MCF 10A (cell line): ENCODE data around the gene ATG10. TPM values are rescaled to one million over a fixed set of nuclear protein-coding genes. Genes with fewer than 3 reads are reported as not detected.

Source experiments
- BruUV-seq: library from RNA; stranded (reverse); fragments of 400-500 nt; replicated peaks from 2 replicates; lab custom pipeline; 2021; lab: Mats Ljungman, UMichigan
- CTCF ChIA-PET: fragments of 300-600 bp; sonication (Branson Sonifier 250); formaldehyde crosslinking; extraction: SDS; loops from one replicate; lab custom pipeline; 2021; ENCODE audit warnings: antibody characterized with exemption, inconsistent platforms; lab: Yijun Ruan, JAX
- POLR2A ChIA-PET: fragments of 300-600, 350-650 bp; sonication (Branson Sonifier 250); formaldehyde crosslinking; extraction: SDS; loops from one replicate; lab custom pipeline; 2020; ENCODE audit warnings: antibody characterized with exemption, inconsistent platforms; lab: Yijun Ruan, JAX
- DNase-seq: peaks from one replicate; pipeline ENCODE4 v3.0.0-alpha.2; 2018; ENCODE audit not compliant: unreplicated experiment
- H3K27ac Mint-ChIP-seq: one replicate; pipeline ENCODE4 v1.8.0; 2022; ENCODE audit warnings: mild to moderate bottlenecking, low read depth, mixed read lengths; ENCODE audit not compliant: unreplicated experiment
- H3K27me3 Mint-ChIP-seq: one replicate; pipeline ENCODE4 v1.8.0; 2022; ENCODE audit warnings: mixed read lengths; ENCODE audit not compliant: insufficient read depth, unreplicated experiment
- H3K36me3 Mint-ChIP-seq: one replicate; pipeline ENCODE4 v1.8.0; 2022; ENCODE audit warnings: mild to moderate bottlenecking, moderate library complexity, mixed read lengths; ENCODE audit not compliant: insufficient read depth, unreplicated experiment
- H3K4me1 Mint-ChIP-seq: one replicate; pipeline ENCODE4 v1.8.0; 2022; ENCODE audit warnings: mixed read lengths; ENCODE audit not compliant: insufficient read depth, unreplicated experiment
- H3K4me3 Mint-ChIP-seq: one replicate; pipeline ENCODE4 v1.8.0; 2022; ENCODE audit warnings: mild to moderate bottlenecking, moderate library complexity, mixed read lengths; ENCODE audit not compliant: unreplicated experiment
- H3K9me3 Mint-ChIP-seq: one replicate; pipeline ENCODE4 v1.8.0; 2022; ENCODE audit warnings: mixed read lengths; ENCODE audit not compliant: unreplicated experiment
- intact Hi-C: fragments of 100-400 bp; cut with micrococcal nuclease; formaldehyde crosslinking; loops from 2 replicates; pipeline ENCODE4 v1.14.1; 2022
- total RNA-seq: library from RNA; stranded (reverse); gene quantifications from 2 replicates; pipeline ENCODE4 v1.2.3, GENCODE V29; 2022
- TF ChIP-seq, protein P1 (sequence below): fragments of 200-600 bp; IDR thresholded peaks from one replicate; pipeline ENCODE4 v1.8.0; 2022; ENCODE audit warnings: antibody characterized with exemption, mild to moderate bottlenecking; ENCODE audit not compliant: unreplicated experiment

The ATG10 gene
- total RNA-seq, 1 experiment from 2014 or later: 9.9 TPM

DNA sequence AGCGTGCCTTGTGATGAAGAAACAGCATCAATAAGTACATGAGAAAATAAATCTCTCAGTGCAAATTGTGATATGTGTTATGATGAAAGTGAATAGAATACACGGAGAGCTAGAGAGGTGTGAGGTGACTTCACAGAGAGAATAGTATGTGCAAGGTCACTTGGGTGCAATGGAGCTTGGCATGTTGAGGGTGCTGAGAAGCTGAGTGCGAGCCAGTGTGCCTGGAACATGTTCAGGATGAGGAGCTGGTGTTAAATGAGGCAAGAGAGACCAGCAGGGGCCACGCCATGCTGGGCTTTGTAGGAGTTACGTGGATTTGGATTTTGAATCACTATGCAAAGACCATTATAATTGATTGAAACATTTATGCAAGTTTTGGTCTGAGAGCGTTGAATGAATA lies 319.1 kb downstream of the ATG10 start:
- Mint-ChIP-seq H3K4me1 (peaks cover 9% of the 10 kb centered on the region), H3K36me3 (peaks cover under 1% of the 10 kb centered on the region), H3K27ac (no peak overlapping the region), H3K9me3 (no peaks in the 10 kb centered on the region), H3K4me3 (no peak overlapping the region), H3K27me3 (no peaks in the 10 kb centered on the region)
- ChIA-PET CTCF (interaction anchor here (0.5 to 0.6 kb wide), 3 partner anchors 649 to 1386 kb away, joined by 3 read pairs; no protein-coding TSS in a partner anchor), POLR2A (interaction anchor here (1.3 kb wide), 1 partner anchor 14 kb away, joined by 3 read pairs; no protein-coding TSS in a partner anchor)
- intact Hi-C loops: no loop called here
- DNase-seq: no peak
- BruUV-seq: no TSS peak
- TF ChIP-seq, protein P1, sequence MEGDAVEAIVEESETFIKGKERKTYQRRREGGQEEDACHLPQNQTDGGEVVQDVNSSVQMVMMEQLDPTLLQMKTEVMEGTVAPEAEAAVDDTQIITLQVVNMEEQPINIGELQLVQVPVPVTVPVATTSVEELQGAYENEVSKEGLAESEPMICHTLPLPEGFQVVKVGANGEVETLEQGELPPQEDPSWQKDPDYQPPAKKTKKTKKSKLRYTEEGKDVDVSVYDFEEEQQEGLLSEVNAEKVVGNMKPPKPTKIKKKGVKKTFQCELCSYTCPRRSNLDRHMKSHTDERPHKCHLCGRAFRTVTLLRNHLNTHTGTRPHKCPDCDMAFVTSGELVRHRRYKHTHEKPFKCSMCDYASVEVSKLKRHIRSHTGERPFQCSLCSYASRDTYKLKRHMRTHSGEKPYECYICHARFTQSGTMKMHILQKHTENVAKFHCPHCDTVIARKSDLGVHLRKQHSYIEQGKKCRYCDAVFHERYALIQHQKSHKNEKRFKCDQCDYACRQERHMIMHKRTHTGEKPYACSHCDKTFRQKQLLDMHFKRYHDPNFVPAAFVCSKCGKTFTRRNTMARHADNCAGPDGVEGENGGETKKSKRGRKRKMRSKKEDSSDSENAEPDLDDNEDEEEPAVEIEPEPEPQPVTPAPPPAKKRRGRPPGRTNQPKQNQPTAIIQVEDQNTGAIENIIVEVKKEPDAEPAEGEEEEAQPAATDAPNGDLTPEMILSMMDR: no peak

DNA sequence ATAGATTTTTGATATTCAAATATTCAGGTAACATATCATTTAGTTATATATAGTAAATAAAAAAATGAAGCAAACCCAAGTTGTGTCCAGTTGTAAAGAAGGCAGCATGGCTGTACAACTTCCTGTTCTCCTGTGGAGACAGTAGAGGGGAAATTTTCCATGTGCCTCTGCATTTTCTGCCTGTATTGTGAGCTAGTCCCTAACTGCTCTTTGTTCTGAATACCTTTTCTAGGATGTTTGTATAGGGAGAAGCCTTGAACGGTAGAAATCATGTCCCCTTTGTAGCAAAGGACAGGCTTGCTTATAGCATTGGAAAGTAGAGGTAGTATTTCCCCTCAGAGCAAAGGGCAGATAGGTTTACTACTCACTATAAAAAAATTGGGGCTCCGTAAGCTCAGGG lies 319.6 kb downstream of the ATG10 start:
- Mint-ChIP-seq H3K27ac (no peak overlapping the region), H3K36me3 (no peaks in the 10 kb centered on the region), H3K9me3 (no peaks in the 10 kb centered on the region), H3K4me3 (no peak overlapping the region), H3K27me3 (no peaks in the 10 kb centered on the region), H3K4me1 (peaks cover 6% of the 10 kb centered on the region)
- DNase-seq: no peak
- intact Hi-C loops: no loop called here
- no TSS peak for BruUV-seq
- TF ChIP-seq, protein P1: no peak
- CTCF ChIA-PET: interaction anchor here (0.6 to 1.1 kb wide), 3 partner anchors 787 to 1984 kb away, joined by 3 to 5 read pairs (median 3); no protein-coding TSS in a partner anchor
- POLR2A ChIA-PET: interaction anchor here (0.6 kb wide), 1 partner anchor 538 kb away, joined by 3 read pairs; no protein-coding TSS in a partner anchor

DNA sequence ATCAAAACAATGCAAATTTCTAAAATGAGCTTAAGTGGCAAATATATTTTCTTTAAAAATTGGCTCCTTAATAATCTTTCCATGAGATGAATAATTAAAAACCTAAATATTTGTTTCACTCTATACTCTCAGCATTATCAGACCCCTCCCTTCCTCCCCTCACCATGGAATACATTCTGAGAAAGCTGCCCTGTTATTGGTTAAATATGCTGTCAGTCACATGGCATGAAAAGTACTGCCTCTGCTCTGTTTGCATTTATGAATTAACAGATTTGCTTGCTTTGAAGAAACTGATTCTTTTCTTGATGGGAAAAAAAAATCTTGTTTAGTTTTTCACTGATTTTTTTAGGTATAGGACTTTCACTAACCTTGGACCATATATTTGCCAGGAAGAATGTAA lies 323.3 kb downstream of the ATG10 start:
- CTCF ChIA-PET: interaction anchor here (0.7 kb wide), 1 partner anchor 18 kb away, joined by 3 read pairs; no protein-coding TSS in a partner anchor
- intact Hi-C loops: no loop called here

DNA sequence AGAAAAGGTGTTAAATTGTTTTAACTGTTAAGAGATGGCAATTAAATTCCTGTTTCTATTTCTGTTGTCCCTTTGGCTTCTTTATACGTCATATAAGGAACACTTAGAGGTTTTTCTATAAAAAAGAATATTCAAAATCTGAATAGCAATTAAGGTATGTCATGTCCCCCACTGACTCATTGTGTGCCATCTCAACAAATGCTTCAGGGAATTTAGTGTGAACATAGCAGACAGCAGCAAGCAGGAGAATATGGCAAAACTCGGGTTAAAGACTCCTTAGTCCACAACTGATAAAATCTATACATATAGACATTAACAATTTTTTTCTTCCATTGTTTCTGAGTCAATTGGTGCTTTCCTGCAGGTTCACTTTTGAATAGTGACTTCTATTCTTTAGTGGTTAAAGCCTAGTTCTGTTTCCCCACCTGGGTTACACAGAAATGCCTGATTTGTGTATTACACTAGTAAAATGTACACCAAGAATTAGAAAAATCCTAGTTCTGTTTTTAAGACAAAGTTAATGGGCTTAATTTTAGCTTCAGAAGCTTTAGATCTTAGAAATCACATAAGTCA lies 324.2 kb downstream of the ATG10 start:
- H3K36me3 Mint-ChIP-seq: no peaks in the 10 kb centered on the region

More for the DNA sequence above, 323.3 kb downstream of the ATG10 start:
- H3K9me3 Mint-ChIP-seq: no peaks in the 10 kb centered on the region
- H3K4me1 Mint-ChIP-seq: no peaks in the 10 kb centered on the region
- POLR2A ChIA-PET: interaction anchor here (0.7 to 0.8 kb wide), 2 partner anchors 16 to 18 kb away, joined by 3 to 5 read pairs; no protein-coding TSS in a partner anchor
- no peaks in the 10 kb centered on the region for H3K27me3 Mint-ChIP-seq
- TF ChIP-seq, protein P1: no peak
- DNase-seq: no peak
- no peak overlapping the region for H3K4me3 Mint-ChIP-seq
- no peak overlapping the region for H3K27ac Mint-ChIP-seq
- BruUV-seq: no TSS peak
- no peaks in the 10 kb centered on the region for H3K36me3 Mint-ChIP-seq

More for the DNA sequence above, 324.2 kb downstream of the ATG10 start:
- CTCF ChIA-PET: interaction anchor here (0.7 kb wide), 1 partner anchor 19 kb away, joined by 3 read pairs; no protein-coding TSS in a partner anchor
- Mint-ChIP-seq H3K27me3 (no peaks in the 10 kb centered on the region), H3K4me1 (no peaks in the 10 kb centered on the region), H3K4me3 (no peak overlapping the region), H3K27ac (no peak overlapping the region), H3K9me3 (no peaks in the 10 kb centered on the region)
- POLR2A ChIA-PET: no interaction called here
- intact Hi-C loops: no loop called here
- TF ChIP-seq, protein P1: no peak
- BruUV-seq: no TSS peak
- DNase-seq: no peak
